Activated CD4-positive, alpha-beta T cell treated with anti-CD3 and anti-CD28 coated beads, Interleukin-2, amount 10 ng/mL, durations not matched to agents 7 days and 5 days (primary cell): ENCODE data around the gene FSTL4. TPM values are rescaled to one million over a fixed set of nuclear protein-coding genes. Genes with fewer than 3 reads are reported as not detected.

ENCODE experiments used
- CTCF ChIA-PET: fragments of 350-600 bp; sonication (Branson Sonifier 250); formaldehyde crosslinking; loops from one replicate; lab custom pipeline; 2021; ENCODE audit warnings: antibody characterized with exemption; lab: Charles Lee
- POLR2A ChIA-PET: fragments of 350-600 bp; sonication (Branson Sonifier 250); formaldehyde crosslinking; loops from one replicate; lab custom pipeline; 2021; ENCODE audit warnings: antibody characterized with exemption; lab: Charles Lee
- DNase-seq: peaks from one replicate; pipeline ENCODE4 v3.0.0-alpha.2; 2020
- H3K27ac Mint-ChIP-seq: one replicate; pipeline ENCODE4 v1.8.0; 2021; ENCODE audit warnings: mild to moderate bottlenecking, moderate library complexity, mixed read lengths
- H3K27me3 Mint-ChIP-seq: one replicate; pipeline ENCODE4 v1.8.0; 2021; ENCODE audit warnings: mixed read lengths
- H3K36me3 Mint-ChIP-seq: one replicate; pipeline ENCODE4 v1.8.0; 2021; ENCODE audit warnings: low read depth, mixed read lengths
- H3K4me1 Mint-ChIP-seq: one replicate; pipeline ENCODE4 v1.8.0; 2021; ENCODE audit warnings: mixed read lengths
- H3K4me3 Mint-ChIP-seq: one replicate; pipeline ENCODE4 v1.8.0; 2021; ENCODE audit warnings: mild to moderate bottlenecking, moderate library complexity, mixed read lengths
- H3K9me3 Mint-ChIP-seq: one replicate; pipeline ENCODE4 v1.8.0; 2021; ENCODE audit warnings: mixed read lengths
- total RNA-seq, 2 experiments: library from RNA; stranded (reverse); gene quantifications; one replicate each; pipeline ENCODE4 v1.2.3, GENCODE V29; 2021

FSTL4 gene
- total RNA-seq, 2 experiments from 2014 or later: not detected

GRCh38 chr5:133638436-133638835 is 26.1 kb upstream of the FSTL4 start:
- no peak for DNase-seq
- Mint-ChIP-seq H3K4me1 (no peaks in the 10 kb centered on the region), H3K27me3 (peaks cover 22% of the 10 kb centered on the region), H3K4me3 (no peak overlapping the region), H3K36me3 (no peaks in the 10 kb centered on the region), H3K27ac (no peak overlapping the region), H3K9me3 (no peaks in the 10 kb centered on the region)
- CTCF ChIA-PET: no interaction called here
- POLR2A ChIA-PET: no interaction called here

- Mint-ChIP-seq H3K4me1 (no peaks in the 10 kb centered on the region), H3K4me3 (no peak overlapping the region), H3K9me3 (no peaks in the 10 kb centered on the region), H3K36me3 (no peaks in the 10 kb centered on the region), H3K27me3 (peaks cover 26% of the 10 kb centered on the region), H3K27ac (no peak overlapping the region)
- DNase-seq: no peak
- ChIA-PET POLR2A (no interaction called here), CTCF (no interaction called here)
Measured at GRCh38 chr5:133637206-133637605, 24.9 kb upstream of the FSTL4 start.

- Mint-ChIP-seq H3K4me3 (no peak overlapping the region), H3K36me3 (no peaks in the 10 kb centered on the region), H3K27ac (no peak overlapping the region), H3K27me3 (peaks cover 27% of the 10 kb centered on the region), H3K4me1 (no peaks in the 10 kb centered on the region), H3K9me3 (no peaks in the 10 kb centered on the region)
- DNase-seq: no peak
- CTCF ChIA-PET: no interaction called here
- POLR2A ChIA-PET: no interaction called here
Measured at GRCh38 chr5:133635051-133635450, 22.7 kb upstream of the FSTL4 start.

GRCh38 chr5:133627180-133627579 is 14.8 kb upstream of the FSTL4 start:
- H3K4me3 Mint-ChIP-seq: no peak overlapping the region
- H3K27ac Mint-ChIP-seq: no peak overlapping the region
- no peaks in the 10 kb centered on the region for H3K9me3 Mint-ChIP-seq
- no peaks in the 10 kb centered on the region for H3K36me3 Mint-ChIP-seq
- H3K4me1 Mint-ChIP-seq: no peaks in the 10 kb centered on the region
- no peak for DNase-seq
- CTCF ChIA-PET: no interaction called here
- POLR2A ChIA-PET: no interaction called here
- H3K27me3 Mint-ChIP-seq: peaks cover 54% of the 10 kb centered on the region

- Mint-ChIP-seq H3K4me3 (no peak overlapping the region), H3K27me3 (peaks cover 47% of the 10 kb centered on the region), H3K9me3 (no peaks in the 10 kb centered on the region), H3K4me1 (no peaks in the 10 kb centered on the region), H3K36me3 (no peaks in the 10 kb centered on the region), H3K27ac (no peak overlapping the region)
- POLR2A ChIA-PET: no interaction called here
- no peak for DNase-seq
- CTCF ChIA-PET: no interaction called here
Measured at GRCh38 chr5:133624316-133624715, 12.0 kb upstream of the FSTL4 start.

GRCh38 chr5:133618141-133618540 is 5.8 kb upstream of the FSTL4 start:
- no peak overlapping the region for H3K27ac Mint-ChIP-seq
- CTCF ChIA-PET: no interaction called here
- H3K4me3 Mint-ChIP-seq: no peak overlapping the region

GRCh38 chr5:133613743-133614142 is 1.4 kb upstream of the FSTL4 start:
- H3K4me1 Mint-ChIP-seq: peaks cover 21% of the 10 kb centered on the region
- ChIA-PET CTCF (no interaction called here), POLR2A (interaction anchor here (0.7 kb wide), 1 partner anchor 798 kb away, joined by 3 read pairs; the partner anchor contains the start of gene CDKN2AIPNL)
- no peak for DNase-seq
- H3K4me3 Mint-ChIP-seq: no peak overlapping the region
- no peak overlapping the region for H3K27ac Mint-ChIP-seq
- peaks cover 2% of the 10 kb centered on the region for H3K36me3 Mint-ChIP-seq
- H3K9me3 Mint-ChIP-seq: no peaks in the 10 kb centered on the region
- H3K27me3 Mint-ChIP-seq: peaks cover 55% of the 10 kb centered on the region

More at GRCh38 chr5:133618141-133618540, 5.8 kb upstream of the FSTL4 start:
- peaks cover 8% of the 10 kb centered on the region for H3K4me1 Mint-ChIP-seq
- POLR2A ChIA-PET: no interaction called here
- peaks cover 47% of the 10 kb centered on the region for H3K27me3 Mint-ChIP-seq
- no peaks in the 10 kb centered on the region for H3K9me3 Mint-ChIP-seq
- no peaks in the 10 kb centered on the region for H3K36me3 Mint-ChIP-seq
- DNase-seq: no peak

GRCh38 chr5:133613184-133613583 is 843 bp upstream of the FSTL4 start:
- H3K36me3 Mint-ChIP-seq: peaks cover 2% of the 10 kb centered on the region
- peaks cover 18% of the 10 kb centered on the region for H3K4me1 Mint-ChIP-seq
- H3K9me3 Mint-ChIP-seq: no peaks in the 10 kb centered on the region
- POLR2A ChIA-PET: no interaction called here
- H3K27ac Mint-ChIP-seq: no peak overlapping the region
- no peak for DNase-seq
- CTCF ChIA-PET: no interaction called here
- H3K27me3 Mint-ChIP-seq: peaks cover 60% of the 10 kb centered on the region
- H3K4me3 Mint-ChIP-seq: peak overlapping the region; percentile 51

- Mint-ChIP-seq H3K27ac (no peak overlapping the region), H3K27me3 (peaks cover 68% of the 10 kb centered on the region), H3K4me1 (peaks cover 14% of the 10 kb centered on the region), H3K4me3 (peak overlapping the region; percentile 46), H3K36me3 (peaks cover 2% of the 10 kb centered on the region), H3K9me3 (no peaks in the 10 kb centered on the region)
- ChIA-PET POLR2A (no interaction called here), CTCF (interaction anchor here (0.6 kb wide), 1 partner anchor 461 kb away, joined by 3 read pairs; no protein-coding TSS in a partner anchor)
- DNase-seq: no peak
Measured at GRCh38 chr5:133611357-133612248, 738 bp downstream of the FSTL4 start.

GRCh38 chr5:133610489-133611356 is 1.6 kb downstream of the FSTL4 start:
- H3K36me3 Mint-ChIP-seq: peaks cover 2% of the 10 kb centered on the region
- CTCF ChIA-PET: no interaction called here
- H3K4me1 Mint-ChIP-seq: peaks cover 14% of the 10 kb centered on the region
- H3K9me3 Mint-ChIP-seq: no peaks in the 10 kb centered on the region
- peaks cover 65% of the 10 kb centered on the region for H3K27me3 Mint-ChIP-seq
- H3K4me3 Mint-ChIP-seq: peak overlapping the region; percentile 46
- POLR2A ChIA-PET: no interaction called here
- peak; percentile 32 for DNase-seq
- H3K27ac Mint-ChIP-seq: no peak overlapping the region

GRCh38 chr5:133607451-133607850 is 4.9 kb downstream of the FSTL4 start:
- ChIA-PET POLR2A (no interaction called here), CTCF (no interaction called here)
- no peak overlapping the region for H3K4me3 Mint-ChIP-seq
- no peak overlapping the region for H3K27ac Mint-ChIP-seq
- no peaks in the 10 kb centered on the region for H3K9me3 Mint-ChIP-seq
- no peaks in the 10 kb centered on the region for H3K36me3 Mint-ChIP-seq
- peaks cover 7% of the 10 kb centered on the region for H3K4me1 Mint-ChIP-seq
- no peak for DNase-seq
- peaks cover 42% of the 10 kb centered on the region for H3K27me3 Mint-ChIP-seq

GRCh38 chr5:133606835-133607234 is 5.5 kb downstream of the FSTL4 start:
- Mint-ChIP-seq H3K4me3 (no peak overlapping the region), H3K9me3 (no peaks in the 10 kb centered on the region), H3K27ac (no peak overlapping the region), H3K36me3 (no peaks in the 10 kb centered on the region), H3K4me1 (peaks cover 7% of the 10 kb centered on the region), H3K27me3 (peaks cover 43% of the 10 kb centered on the region)
- POLR2A ChIA-PET: no interaction called here
- CTCF ChIA-PET: no interaction called here
- no peak for DNase-seq

GRCh38 chr5:133605323-133605722 is 7.0 kb downstream of the FSTL4 start:
- peaks cover 32% of the 10 kb centered on the region for H3K27me3 Mint-ChIP-seq
- POLR2A ChIA-PET: no interaction called here
- H3K4me1 Mint-ChIP-seq: no peaks in the 10 kb centered on the region
- no peaks in the 10 kb centered on the region for H3K9me3 Mint-ChIP-seq
- H3K27ac Mint-ChIP-seq: no peak overlapping the region
- H3K36me3 Mint-ChIP-seq: no peaks in the 10 kb centered on the region
- no peak overlapping the region for H3K4me3 Mint-ChIP-seq
- DNase-seq: no peak
- CTCF ChIA-PET: no interaction called here
